Muscle of back (tissue), 11 donors: ENCODE results near the gene SUSD3. TPM values are rescaled to one million over a fixed set of nuclear protein-coding genes. Genes with fewer than 3 reads are reported as not detected.
A peak's percentile ranks its signal among the peaks of the same experiment; 100 is the strongest.

Experiments
- DNase-seq, 3 donors: peaks; one replicate each; pipeline versions ENCODE4 v3.0.0 to v3.0.0-alpha.2; 2013
- polyA plus RNA-seq, 10 donors: library from polyadenylated mRNA; unstranded; fragments of 120-200 nt; gene quantifications; one replicate each; pipeline ENCODE4 v1.2.1, GENCODE V29; 2013; ENCODE audit not compliant: insufficient read length in 10 of 10

SUSD3 gene
- polyA plus RNA-seq, 10 donors, result 1.3 to 4.4 (median 2.4) TPM

DNA sequence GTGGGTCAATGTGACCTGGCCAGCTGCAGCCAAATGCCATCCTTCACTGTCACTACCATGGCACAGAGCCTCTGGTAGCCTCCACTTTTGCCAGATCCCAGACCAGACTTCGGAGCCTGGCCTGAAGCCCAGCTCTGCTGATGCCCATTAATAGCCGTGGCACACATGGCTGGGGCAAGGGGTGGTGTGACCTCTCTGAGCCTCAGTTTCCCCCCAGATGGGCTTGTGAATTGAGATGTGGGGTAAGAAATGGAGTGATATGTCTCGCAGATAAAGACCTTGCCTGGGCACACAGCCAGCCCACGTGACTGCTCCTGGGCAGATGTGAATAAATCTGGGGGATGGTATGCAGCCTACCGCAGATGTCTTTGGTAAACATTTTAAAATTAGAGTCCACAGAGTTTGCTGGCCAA, 13.9 kb downstream of the SUSD3 start:
- DNase-seq, result peak in 1 of 3 donors; percentile 63

DNA sequence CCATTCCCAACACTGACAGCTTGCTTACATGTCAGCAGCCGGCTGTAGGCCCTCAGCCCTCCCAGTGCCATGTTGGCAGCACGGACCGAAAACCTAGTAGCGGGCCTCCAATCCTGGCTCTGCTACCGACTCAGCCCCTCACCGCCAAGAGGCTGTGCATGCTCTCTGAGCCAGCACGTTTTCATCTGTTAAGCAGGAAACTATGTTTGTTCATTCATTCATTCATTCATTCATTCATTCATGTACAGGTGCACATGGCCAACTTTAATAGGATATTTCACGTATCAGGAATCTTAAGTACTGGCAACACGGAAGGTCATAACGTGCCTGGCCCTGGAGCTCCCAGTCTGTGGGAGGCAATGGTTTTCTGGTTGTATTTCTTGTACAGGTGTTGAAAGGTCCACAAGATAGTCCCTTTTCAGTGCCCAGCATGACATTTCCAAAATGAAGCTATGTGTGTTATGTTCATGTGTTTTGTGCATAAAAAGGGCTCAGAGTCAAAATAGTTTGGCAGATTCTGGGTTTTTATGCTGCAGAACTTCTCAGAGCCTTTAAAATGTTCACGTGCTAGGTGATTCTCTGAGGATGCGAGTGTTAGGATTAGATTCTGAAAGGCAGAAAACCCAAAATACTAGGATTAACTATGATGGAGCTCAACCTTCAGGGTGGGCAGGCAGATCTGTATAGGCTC, 17.7 kb downstream of the SUSD3 start:
- DNase-seq, result no peak

- no peak for DNase-seq
Measured at GRCh38 chr9:93076792-93077128, 18.3 kb downstream of the SUSD3 start.

- no peak for DNase-seq
Measured at GRCh38 chr9:93077367-93077766, 18.9 kb downstream of the SUSD3 start.

DNA sequence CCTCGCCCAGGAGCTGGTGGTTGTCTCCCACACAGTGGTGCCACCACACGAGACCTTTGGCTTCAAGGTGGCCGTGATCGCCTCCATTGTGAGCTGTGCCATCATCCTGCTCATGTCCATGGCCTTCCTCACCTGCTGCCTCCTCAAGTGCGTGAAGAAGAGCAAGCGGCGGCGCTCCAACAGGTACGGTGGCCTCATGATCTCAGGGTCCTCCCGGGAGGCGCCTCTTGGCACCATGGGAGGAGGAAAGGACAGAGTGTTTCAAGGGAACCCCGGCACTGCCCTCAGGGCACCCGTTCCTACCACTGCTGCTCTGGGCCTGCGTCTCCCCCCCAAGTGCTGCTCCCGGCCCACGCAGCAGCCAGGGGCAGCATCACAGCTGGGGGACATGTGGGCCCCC, 19.3 kb downstream of the SUSD3 start:
- no peak for DNase-seq

DNA sequence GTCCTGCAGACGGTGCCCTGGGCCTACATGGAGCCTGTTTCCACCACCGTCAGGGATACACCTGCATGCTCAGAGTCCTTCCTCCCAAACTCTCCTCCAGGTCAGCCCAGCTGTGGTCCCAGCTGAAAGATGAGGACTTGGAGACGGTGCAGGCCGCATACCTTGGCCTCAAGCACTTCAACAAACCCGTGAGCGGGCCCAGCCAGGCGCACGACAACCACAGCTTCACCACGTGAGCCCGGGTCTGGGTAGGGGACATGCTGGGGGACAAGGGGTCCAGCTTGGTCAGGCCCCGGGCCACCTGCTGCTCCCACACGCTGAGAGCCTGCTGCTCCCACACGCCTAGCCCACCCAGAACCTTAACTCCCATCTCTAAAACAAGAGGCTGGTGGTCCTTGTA, 20.9 kb downstream of the SUSD3 start:
- no peak for DNase-seq

DNA sequence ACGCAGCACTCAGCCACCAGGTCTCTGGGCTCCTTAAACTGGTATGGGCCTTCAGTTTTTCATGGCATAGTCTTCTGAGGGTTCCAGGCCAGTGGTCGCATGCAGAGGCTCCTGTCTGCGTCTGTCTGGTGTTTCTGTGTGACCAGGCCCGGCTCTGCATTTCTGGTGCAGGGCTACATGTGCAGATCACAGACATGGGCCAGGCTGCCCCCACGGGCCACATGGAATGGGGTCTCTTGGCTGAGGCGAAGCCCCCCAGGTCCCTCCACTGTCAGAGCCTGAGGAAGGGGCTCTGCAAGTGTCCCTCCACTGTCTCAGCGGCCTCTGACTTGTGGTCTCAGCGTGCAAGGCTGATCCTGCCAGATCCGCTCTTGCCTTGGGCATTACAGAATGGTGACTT, 21.9 kb downstream of the SUSD3 start:
- DNase-seq, result no peak

DNA sequence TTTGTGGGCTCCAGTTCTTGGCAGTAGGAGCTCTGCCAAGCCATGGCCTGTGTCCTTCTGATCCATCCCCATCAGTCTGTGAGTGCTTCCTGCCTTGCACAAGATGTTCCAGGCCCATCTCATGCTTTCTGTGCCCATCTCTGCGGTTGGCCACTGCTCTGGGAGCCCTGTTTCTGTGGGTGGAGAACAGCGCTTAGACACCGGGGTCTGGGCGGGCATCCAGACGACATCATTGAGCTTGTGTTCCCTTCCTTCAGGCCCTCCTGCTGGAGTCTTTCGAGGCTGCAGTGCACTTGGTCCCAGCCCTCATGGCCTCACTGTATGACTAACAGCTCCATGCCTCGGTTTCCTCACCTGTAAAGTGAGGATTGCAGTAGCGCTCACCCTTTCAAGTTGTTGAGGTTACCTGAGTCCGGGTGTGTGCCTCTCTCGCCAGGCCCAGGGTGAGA, 22.6 kb downstream of the SUSD3 start:
- no peak for DNase-seq

- no peak for DNase-seq
Measured at GRCh38 chr9:93081931-93082330, 23.4 kb downstream of the SUSD3 start.

DNA sequence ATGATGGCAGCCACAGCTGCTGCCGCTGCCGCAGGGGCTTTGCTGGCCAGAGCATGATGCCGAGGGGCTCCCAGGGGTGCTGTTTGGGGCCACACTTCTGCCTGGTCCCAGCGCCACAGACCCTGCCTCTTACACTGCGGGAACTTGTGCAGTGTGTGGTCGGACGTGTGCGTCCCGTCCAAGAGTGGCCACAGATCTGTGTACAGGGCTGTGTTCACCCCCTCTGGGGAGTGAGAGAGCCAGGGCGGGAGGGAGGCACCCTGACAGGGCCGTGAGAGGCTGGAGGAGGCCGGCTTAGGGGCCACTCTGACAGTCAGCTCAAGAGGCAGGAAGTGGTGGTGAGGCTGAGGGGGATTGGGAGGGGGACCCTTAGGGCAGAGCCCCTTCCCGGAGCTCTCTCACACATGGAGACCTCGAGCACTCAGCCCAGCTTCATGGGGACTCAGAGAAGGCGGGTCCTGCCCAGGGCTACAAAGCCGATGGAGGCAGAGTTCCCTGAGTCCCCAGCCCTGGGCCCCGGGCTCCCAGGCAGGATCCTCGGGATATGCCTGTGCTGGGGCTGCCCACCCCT, 24.4 kb downstream of the SUSD3 start:
- peak in 1 of 3 donors; percentile 49 for DNase-seq

DNA sequence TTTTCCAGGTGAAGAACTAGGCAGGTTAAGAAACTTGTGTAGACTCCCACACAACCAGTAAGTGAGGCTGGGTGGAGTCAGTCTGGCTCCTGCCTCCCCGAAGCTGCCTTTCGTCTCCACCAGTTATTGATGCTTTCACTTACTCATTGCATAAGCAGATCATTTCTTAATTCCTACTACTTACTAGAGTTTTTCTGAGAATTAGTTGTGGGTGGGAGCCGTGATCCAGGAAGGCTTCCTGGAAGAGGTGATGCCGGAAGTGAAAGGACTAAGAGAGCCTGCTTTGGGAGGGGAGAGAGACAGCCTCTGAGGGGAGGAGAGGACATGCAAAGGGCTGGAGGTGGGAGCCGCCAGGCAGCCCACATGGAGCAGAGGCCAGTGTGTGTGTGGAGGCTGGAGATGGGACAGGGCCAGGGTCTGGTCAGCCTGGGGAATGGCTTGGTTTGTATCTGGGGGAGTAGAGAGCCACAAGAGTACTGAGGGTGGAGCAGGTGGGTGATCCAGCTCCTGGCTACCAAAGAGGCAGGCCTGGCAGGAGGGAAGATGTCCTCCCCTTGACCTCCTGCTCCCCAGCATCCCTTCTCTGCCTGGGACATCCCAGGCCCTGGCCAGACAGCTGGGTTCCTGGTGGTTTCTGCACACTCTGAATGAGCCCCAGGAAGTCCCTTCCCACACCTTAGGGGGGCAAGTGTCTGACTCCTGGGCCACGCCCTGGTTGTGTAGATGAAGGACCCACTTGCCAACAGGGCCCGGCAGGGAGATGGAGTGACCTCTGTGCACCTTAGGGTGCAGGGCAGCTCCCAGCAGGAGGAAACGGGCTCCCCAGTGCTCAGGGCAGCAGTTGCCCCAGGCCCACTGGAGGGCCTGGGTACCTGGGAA, 25.3 kb downstream of the SUSD3 start:
- no peak for DNase-seq

- no peak for DNase-seq
Measured at GRCh38 chr9:93084471-93084881, 26.0 kb downstream of the SUSD3 start.

GRCh38 chr9:93085676-93086075, 27.2 kb downstream of the SUSD3 start:
- no peak for DNase-seq

GRCh38 chr9:93086447-93087224, 28.1 kb downstream of the SUSD3 start:
- DNase-seq, result no peak

- no peak for DNase-seq
Measured at GRCh38 chr9:93087971-93088655, 29.6 kb downstream of the SUSD3 start.

GRCh38 chr9:93088656-93089015, 30.1 kb downstream of the SUSD3 start:
- DNase-seq, result no peak

GRCh38 chr9:93089024-93089423, 30.5 kb downstream of the SUSD3 start:
- no peak for DNase-seq

GRCh38 chr9:93089481-93089991, 31.0 kb downstream of the SUSD3 start:
- no peak for DNase-seq

GRCh38 chr9:93090091-93090655, 31.7 kb downstream of the SUSD3 start:
- no peak for DNase-seq

- DNase-seq, result no peak
Measured at GRCh38 chr9:93091056-93091452, 32.6 kb downstream of the SUSD3 start.
